PC-9 (cell line): Measurements from ENCODE around the gene SAA1.

Experiments used
- EZH2 ChIP-seq: fragments of 200-600 bp; sonication (generic); IDR thresholded peaks from 2 replicates; pipeline ENCODE4 v1.8.0; 2017; ENCODE audit warnings: antibody characterized with exemption, low read depth
- TF ChIP-seq, protein P1 (sequence below): fragments of 200-600 bp; sonication (generic); conservative IDR thresholded peaks from 2 replicates; pipeline ENCODE4 v1.6.1; 2017; ENCODE audit warnings: mixed run types, antibody characterized with exemption, mild to moderate bottlenecking, moderate library complexity

- TF ChIP-seq, protein P1, sequence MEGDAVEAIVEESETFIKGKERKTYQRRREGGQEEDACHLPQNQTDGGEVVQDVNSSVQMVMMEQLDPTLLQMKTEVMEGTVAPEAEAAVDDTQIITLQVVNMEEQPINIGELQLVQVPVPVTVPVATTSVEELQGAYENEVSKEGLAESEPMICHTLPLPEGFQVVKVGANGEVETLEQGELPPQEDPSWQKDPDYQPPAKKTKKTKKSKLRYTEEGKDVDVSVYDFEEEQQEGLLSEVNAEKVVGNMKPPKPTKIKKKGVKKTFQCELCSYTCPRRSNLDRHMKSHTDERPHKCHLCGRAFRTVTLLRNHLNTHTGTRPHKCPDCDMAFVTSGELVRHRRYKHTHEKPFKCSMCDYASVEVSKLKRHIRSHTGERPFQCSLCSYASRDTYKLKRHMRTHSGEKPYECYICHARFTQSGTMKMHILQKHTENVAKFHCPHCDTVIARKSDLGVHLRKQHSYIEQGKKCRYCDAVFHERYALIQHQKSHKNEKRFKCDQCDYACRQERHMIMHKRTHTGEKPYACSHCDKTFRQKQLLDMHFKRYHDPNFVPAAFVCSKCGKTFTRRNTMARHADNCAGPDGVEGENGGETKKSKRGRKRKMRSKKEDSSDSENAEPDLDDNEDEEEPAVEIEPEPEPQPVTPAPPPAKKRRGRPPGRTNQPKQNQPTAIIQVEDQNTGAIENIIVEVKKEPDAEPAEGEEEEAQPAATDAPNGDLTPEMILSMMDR, result no peak
- TF ChIP-seq EZH2, result no peak
Measured at GRCh38 chr11:18229501-18229900, 36.6 kb upstream of the SAA1 start.
